Medulla oblongata (tissue), 1 donor: Measurements from ENCODE around the gene SLC39A12.

ENCODE experiments used
- DNase-seq: peaks from one replicate; pipeline ENCODE4 v3.0.0-alpha.2; 2015; ENCODE audit errors: extremely low spot score

SLC39A12 gene

DNA sequence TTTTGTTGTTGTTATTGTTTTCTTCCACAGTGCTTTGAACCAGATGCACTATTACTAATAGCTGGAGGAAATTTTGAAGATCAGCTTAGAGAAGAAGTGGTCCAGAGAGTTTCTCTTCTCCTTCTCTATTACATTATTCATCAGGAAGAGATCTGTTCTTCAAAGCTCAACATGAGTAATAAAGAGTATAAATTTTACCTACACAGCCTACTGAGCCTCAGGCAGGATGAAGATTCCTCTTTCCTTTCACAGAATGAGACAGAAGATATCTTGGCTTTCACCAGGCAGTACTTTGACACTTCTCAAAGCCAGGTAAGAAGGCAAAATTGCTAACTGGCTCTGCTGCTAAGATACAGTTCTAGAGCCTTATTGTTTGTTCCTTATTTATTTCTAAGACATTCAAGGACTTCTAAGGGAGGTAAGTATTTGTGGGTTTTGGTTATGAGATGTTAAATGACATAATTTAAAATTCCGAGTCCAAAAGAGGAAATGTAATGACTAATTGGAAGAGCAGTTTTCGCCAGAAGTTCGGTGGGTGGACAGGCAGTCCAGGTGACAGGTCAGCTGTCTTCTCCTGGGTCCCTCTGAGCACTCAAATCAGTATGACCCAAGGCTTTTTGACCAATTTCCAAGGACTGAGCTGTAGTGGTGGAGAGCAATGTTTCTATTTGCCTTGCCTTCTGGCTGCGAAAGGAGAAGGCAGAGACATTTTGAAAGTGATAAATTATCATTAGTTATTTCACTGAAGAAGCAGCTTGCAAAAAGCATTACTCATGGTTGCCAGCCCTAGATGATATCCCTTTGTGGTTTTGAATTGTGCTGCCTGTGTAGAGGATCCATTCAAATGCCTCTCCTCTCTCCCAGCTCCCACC is 10.1 kb downstream of the SLC39A12 start:
- DNase-seq: no peak

DNA sequence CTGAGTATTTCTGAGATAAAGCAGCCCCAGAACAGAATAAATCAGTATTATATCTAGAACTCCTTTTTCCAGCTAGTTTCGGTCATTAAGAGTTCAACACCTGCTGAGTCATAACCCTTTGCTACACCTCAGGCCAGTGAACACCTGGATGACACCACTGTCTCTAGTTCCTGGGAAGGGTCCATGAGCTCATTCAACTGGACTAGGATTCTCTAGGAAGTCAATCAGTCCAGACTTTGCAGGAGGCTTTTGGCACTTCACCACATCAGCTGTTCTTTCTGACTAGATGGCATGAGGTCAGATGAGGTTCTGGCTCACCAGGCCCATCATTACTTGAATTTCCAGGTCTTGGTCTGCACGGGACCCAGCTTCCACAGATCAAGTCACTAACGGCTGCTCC is 11.7 kb downstream of the SLC39A12 start:
- DNase-seq: no peak

GRCh38 chr10:17965649-17966235 is 14.0 kb downstream of the SLC39A12 start:
- no peak for DNase-seq

DNA sequence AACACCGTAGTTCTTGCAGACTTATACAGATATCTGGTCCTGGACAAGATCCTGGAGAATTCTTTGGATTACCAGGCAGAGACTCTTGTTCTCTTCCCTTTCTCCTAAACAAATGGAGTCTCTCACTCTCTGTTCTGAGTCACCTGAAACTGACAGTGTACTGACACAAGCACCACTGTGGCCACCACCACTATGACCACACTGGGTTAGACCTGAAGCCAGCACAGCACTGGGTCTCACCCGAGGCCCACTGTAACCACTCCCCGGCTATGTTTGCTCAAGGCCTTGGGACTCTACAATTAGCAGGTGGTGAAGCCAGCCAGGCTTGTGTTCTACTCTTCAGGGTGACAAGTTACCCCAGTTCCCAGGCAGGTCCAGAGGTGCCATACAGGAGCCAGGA is 22.8 kb downstream of the SLC39A12 start:
- DNase-seq: no peak

- no peak for DNase-seq
Measured at GRCh38 chr10:17980846-17981565, 29.3 kb downstream of the SLC39A12 start.

DNA sequence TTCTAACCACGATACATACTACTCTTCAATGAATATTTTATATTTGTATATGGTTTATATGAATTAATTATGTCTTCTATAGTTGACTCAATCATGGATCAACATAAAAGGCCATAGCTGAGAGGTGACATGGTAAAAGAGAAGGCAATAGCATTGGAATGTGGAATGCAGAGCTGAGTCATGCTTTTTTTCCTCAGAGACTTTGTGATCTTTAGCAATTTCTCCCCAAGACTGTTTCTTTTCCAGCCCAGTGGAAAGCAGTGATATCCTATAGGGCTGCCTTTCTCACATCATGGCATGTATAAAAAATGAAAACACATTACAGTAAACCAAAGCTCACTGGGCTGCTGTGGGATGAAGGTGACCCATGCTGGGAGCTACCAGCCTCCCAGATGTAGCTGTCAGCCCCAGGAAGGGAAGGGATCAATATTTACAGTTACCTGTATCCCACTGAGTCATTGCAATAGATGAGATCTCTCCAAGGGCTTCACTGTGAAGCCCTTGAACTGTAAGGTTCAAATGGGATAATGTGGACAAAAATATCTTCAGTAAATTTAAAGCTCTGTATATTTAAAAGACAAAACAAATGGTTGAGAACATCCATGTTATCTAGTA is 30.2 kb downstream of the SLC39A12 start:
- DNase-seq: no peak

- no peak for DNase-seq
Measured at GRCh38 chr10:17984056-17984455, 32.3 kb downstream of the SLC39A12 start.

DNA sequence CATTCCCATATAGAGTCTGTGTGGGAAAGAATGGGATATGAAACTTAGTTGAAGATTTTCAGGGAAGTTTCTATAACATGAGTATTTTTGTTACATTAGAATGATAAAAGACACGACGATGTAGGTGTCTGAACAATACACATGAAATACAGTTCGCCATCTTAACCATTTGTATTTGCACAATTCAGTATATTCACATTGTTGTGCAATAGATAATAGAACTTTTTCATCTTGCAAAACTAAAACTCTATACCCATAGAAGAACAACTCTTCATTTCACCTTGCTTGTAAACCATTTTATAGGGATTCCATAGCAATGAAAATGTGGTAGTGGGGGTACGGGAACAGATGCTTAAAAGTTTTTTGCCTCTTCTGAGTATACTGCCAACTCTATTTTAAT is 32.8 kb downstream of the SLC39A12 start:
- DNase-seq: no peak

GRCh38 chr10:17989908-17990767 is 38.4 kb downstream of the SLC39A12 start:
- DNase-seq: no peak

DNA sequence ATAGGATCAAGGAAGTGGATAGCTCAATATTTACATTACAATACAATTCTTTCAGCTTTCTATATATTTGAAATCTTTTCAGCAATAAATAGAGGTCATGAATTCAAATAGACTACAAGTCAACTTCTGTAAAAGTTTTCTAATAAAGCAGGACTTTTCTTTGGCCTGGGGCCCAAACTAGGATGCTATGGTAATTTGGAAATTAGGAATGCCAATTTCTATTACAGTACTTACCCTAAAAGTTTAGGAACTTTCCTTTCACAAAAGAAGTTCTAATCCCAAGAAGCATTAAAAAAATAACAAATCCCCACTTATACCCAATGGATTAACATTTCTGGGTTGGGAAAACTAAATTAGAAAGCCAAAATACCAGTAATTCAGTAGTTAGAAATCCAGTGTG is 40.5 kb downstream of the SLC39A12 start:
- DNase-seq: no peak

DNA sequence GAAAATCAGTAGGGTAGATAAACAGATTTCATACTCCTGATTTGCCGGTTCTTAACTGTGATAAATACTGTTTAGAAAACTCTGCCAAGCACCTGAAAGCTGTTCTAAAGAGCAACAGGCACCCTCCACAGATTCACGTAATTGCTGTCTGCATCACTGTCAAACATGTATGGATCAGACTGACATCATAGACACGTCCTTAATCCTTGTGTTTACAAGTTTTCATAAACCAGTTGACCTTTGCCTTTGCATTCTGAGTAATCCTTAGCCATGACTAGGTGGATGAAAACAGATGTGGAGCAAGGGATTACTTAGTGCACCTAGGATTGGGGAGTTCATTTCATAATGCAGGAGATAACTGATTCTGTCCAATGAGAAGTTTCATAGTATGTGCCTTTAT is 41.6 kb downstream of the SLC39A12 start:
- DNase-seq: no peak

DNA sequence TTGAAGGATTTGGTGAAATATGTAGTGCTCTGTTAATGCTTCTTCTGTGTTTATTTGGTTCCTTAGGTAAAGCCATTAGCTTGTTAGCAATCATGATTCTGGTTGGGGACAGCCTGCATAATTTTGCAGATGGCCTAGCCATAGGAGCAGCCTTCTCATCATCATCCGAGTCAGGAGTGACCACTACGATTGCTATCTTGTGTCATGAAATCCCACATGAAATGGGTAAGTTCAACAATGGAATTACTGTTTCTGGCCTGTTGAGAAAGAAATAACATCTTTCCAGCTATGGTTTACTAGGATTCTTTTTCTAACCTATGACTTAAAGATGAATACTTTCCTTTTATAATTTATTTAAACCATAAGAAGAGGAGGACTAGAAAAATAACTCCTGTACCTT is 48.9 kb downstream of the SLC39A12 start:
- DNase-seq: no peak

GRCh38 chr10:18005445-18005780 is 53.7 kb downstream of the SLC39A12 start:
- peak; percentile 18 for DNase-seq

DNA sequence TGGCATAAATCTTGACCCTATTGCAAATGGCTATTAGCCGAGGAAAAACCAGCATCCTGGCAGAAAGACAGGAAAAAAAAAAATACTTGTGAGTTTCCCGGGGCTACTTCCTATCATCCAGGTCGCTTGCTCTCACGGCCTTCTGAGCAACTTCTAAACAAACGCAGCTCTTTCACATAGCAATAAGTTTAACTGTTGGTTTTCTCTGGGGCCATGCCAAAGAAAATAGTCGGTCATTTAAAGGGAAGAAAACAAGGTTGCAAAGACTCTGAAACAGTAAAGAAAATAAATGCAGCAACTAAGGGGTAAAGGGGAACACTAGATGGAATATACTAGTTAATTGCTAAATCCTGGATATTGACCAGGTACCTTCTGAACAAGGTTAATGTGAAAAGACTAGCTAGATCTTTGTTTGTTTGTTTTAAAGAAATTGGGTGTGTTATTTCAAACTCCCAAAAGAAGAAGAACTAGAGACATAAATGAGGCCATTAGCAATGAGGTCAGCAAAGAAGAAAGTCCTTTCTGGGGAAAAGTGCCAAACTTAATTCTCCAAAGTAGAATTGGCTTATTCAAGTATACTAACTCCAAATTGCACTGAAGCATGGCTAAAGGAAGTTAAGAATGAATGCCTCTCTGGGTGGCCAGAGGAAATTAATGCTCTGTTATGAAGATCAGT is 54.2 kb downstream of the SLC39A12 start:
- DNase-seq: peak; percentile 69

GRCh38 chr10:18008986-18009385 is 57.3 kb downstream of the SLC39A12 start:
- DNase-seq: no peak

GRCh38 chr10:18010050-18010449 is 58.3 kb downstream of the SLC39A12 start:
- no peak for DNase-seq

- no peak for DNase-seq
Measured at GRCh38 chr10:18020523-18020922, 68.8 kb downstream of the SLC39A12 start.

GRCh38 chr10:18021725-18022480 is 70.2 kb downstream of the SLC39A12 start:
- no peak for DNase-seq

DNA sequence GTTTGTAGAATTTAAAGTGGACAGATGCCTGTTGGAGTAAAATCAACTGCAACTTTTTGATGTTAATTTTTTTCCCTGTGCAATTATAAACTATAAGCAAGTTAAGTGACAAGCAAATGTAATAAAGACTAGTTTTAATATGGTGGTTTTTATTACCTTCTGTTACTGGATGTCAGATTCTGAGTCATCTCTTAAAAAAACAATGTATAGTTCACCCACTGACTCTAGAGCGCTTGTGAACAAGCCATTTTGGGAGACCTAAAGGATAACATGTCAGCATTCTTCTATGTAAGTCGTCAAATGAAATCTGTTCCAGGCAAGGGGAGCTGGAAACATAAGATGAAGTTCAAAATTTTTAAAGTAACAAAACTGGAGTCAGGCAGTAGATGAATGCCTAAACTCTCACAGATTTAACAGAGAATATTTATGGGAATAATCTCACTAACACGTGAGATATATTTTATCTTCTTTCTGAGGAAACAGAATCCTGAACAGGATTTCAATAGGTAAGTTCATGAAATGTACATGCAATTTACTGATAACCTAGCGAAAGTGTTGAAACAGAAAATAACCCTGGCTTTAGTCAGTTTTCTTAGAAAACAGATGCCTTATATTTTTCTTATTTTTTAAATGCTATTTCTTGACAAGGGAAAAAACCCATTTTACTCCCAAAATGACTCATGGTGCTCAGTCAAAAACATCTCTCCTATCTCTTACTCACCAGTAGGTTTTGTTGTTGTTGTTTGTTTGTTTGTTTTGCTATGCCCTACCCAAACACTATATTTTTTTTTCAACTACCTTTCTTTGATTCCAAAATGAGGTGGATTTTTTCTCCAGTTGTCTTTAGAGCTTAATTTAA is 91.7 kb downstream of the SLC39A12 start:
- DNase-seq: no peak
